A673 (cell line): Measurements from ENCODE around the gene TK2.

Experiments used
- EZH2 ChIP-seq: fragments of 200-600 bp; sonication (generic); IDR thresholded peaks from 2 replicates; pipeline ENCODE4 v1.6.1; 2017; ENCODE audit warnings: borderline replicate concordance, low read depth, mild to moderate bottlenecking, mixed read lengths, antibody characterized with exemption, low read length; ENCODE audit not compliant: poor library complexity, severe bottlenecking
- TF ChIP-seq, protein P1 (sequence below): fragments of 300-800, 200-600 bp; sonication (generic); conservative IDR thresholded peaks from 2 replicates; pipeline ENCODE4 v1.5.1; 2017; ENCODE audit warnings: low read depth, mild to moderate bottlenecking, antibody characterized with exemption, low read length, moderate library complexity, mixed read lengths

- TF ChIP-seq, protein P1, sequence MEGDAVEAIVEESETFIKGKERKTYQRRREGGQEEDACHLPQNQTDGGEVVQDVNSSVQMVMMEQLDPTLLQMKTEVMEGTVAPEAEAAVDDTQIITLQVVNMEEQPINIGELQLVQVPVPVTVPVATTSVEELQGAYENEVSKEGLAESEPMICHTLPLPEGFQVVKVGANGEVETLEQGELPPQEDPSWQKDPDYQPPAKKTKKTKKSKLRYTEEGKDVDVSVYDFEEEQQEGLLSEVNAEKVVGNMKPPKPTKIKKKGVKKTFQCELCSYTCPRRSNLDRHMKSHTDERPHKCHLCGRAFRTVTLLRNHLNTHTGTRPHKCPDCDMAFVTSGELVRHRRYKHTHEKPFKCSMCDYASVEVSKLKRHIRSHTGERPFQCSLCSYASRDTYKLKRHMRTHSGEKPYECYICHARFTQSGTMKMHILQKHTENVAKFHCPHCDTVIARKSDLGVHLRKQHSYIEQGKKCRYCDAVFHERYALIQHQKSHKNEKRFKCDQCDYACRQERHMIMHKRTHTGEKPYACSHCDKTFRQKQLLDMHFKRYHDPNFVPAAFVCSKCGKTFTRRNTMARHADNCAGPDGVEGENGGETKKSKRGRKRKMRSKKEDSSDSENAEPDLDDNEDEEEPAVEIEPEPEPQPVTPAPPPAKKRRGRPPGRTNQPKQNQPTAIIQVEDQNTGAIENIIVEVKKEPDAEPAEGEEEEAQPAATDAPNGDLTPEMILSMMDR = no peak
- no peak for TF ChIP-seq EZH2
Observed at GRCh38 chr16:66566051-66566901, 16.4 kb upstream of the TK2 start, which contains the start of gene CMTM1.
